ENCODE data around the gene ROR1.

DNA sequence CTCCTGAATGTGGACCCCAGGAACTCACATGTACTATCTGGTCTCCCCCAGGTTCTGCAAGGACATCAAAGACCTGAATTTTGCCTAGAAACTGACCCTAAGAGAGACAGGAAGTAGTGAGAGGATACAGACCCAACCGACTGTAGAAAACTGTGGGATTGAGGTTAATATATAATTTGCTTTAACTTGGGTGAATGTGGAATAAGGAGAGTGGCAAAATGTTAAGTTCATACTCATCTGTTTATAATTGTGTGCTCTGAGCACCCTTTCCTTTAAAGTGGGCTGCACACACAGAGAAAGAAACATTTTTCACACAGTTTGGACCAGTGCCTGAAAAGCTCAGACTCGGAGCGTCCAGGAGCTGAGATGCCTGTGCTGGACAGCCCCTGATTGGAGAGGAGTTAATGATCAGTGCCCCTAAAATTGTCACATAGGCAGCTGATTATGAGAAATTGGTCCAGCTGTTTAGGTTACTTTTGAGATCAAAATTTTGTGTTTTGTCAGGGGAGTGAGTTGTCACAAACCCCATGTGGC, 37.2 kb downstream of the ROR1 start:
- TF ChIP-seq, protein P1, sequence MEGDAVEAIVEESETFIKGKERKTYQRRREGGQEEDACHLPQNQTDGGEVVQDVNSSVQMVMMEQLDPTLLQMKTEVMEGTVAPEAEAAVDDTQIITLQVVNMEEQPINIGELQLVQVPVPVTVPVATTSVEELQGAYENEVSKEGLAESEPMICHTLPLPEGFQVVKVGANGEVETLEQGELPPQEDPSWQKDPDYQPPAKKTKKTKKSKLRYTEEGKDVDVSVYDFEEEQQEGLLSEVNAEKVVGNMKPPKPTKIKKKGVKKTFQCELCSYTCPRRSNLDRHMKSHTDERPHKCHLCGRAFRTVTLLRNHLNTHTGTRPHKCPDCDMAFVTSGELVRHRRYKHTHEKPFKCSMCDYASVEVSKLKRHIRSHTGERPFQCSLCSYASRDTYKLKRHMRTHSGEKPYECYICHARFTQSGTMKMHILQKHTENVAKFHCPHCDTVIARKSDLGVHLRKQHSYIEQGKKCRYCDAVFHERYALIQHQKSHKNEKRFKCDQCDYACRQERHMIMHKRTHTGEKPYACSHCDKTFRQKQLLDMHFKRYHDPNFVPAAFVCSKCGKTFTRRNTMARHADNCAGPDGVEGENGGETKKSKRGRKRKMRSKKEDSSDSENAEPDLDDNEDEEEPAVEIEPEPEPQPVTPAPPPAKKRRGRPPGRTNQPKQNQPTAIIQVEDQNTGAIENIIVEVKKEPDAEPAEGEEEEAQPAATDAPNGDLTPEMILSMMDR (IDR thresholded peaks at IDR 0.05) = no peak
- no peak for TF ChIP-seq POLR2AphosphoS5 (IDR thresholded peaks at IDR 0.05)

Measured in suprapubic skin (tissue), 3 donors.